Parathyroid adenoma (tissue), 2 donors: ENCODE measurements around the gene TSPAN18.

Source experiments
- H2AFZ ChIP-seq: fragments of 300-600 bp; sonication (generic); one replicate; pipeline ENCODE4 v1.7.0; 2017; ENCODE audit warnings: antibody characterized with exemption, mild to moderate bottlenecking
- H3K27ac ChIP-seq: fragments of 300-600 bp; sonication (generic); one replicate; pipeline ENCODE4 v1.7.0; 2017
- H3K27me3 ChIP-seq: fragments of 300-600 bp; sonication (generic); one replicate; pipeline ENCODE4 v1.7.0; 2017; ENCODE audit warnings: low read length; ENCODE audit not compliant: control insufficient read depth, insufficient read depth
- H3K36me3 ChIP-seq: fragments of 300-600 bp; sonication (generic); one replicate; pipeline ENCODE4 v1.7.0; 2017; ENCODE audit warnings: low read length; ENCODE audit not compliant: control insufficient read depth, insufficient read depth
- H3K4me1 ChIP-seq: fragments of 300-600 bp; sonication (generic); one replicate; pipeline ENCODE4 v1.7.0; 2017; ENCODE audit warnings: control low read depth
- H3K4me2 ChIP-seq: fragments of 300-600 bp; sonication (generic); one replicate; pipeline ENCODE4 v1.7.0; 2017; ENCODE audit warnings: low read length
- H3K4me3 ChIP-seq: fragments of 300-600 bp; sonication (generic); one replicate; pipeline ENCODE4 v1.7.0; 2017; ENCODE audit warnings: low read depth, low read length
- H3K79me2 ChIP-seq: fragments of 300-600 bp; sonication (generic); one replicate; pipeline ENCODE4 v1.7.0; 2017; ENCODE audit warnings: control low read depth
- H3K9ac ChIP-seq: fragments of 300-600 bp; sonication (generic); one replicate; pipeline ENCODE4 v1.7.0; 2017; ENCODE audit warnings: mild to moderate bottlenecking
- H3K9me3 ChIP-seq: fragments of 300-600 bp; sonication (generic); one replicate; pipeline ENCODE4 v1.7.0; 2017; ENCODE audit warnings: low read length; ENCODE audit not compliant: control insufficient read depth
- CTCF ChIP-seq: fragments of 300-600 bp; sonication (generic); IDR thresholded peaks from one replicate; pipeline ENCODE4 v1.7.0; 2017; ENCODE audit warnings: antibody characterized with exemption, mild to moderate bottlenecking
- donor health status: primary hyperparathyroidism.

TSPAN18 gene

GRCh38 chr11:44842220-44842619, 115.5 kb downstream of the TSPAN18 start:
- H3K9ac ChIP-seq = no peak overlapping the region
- H3K9me3 ChIP-seq = no peaks in the 10 kb centered on the region
- no peak overlapping the region for H2AFZ ChIP-seq
- H3K36me3 ChIP-seq = no peaks in the 10 kb centered on the region
- no peaks in the 10 kb centered on the region for H3K27me3 ChIP-seq
- no peak overlapping the region for H3K4me3 ChIP-seq
- H3K4me1 ChIP-seq = no peaks in the 10 kb centered on the region
- H3K79me2 ChIP-seq = no peaks in the 10 kb centered on the region
- H3K27ac ChIP-seq = no peak overlapping the region
- no peak for TF ChIP-seq CTCF
- no peak overlapping the region for H3K4me2 ChIP-seq

- no peaks in the 10 kb centered on the region for H3K27me3 ChIP-seq
- H3K4me1 ChIP-seq = no peaks in the 10 kb centered on the region
- H3K36me3 ChIP-seq = no peaks in the 10 kb centered on the region
- no peak overlapping the region for H2AFZ ChIP-seq
- no peaks in the 10 kb centered on the region for H3K9me3 ChIP-seq
- H3K9ac ChIP-seq = no peak overlapping the region
- no peak for TF ChIP-seq CTCF
- no peak overlapping the region for H3K27ac ChIP-seq
- no peaks in the 10 kb centered on the region for H3K79me2 ChIP-seq
- no peak overlapping the region for H3K4me3 ChIP-seq
- H3K4me2 ChIP-seq = no peak overlapping the region
These were observed 120.1 kb downstream of the TSPAN18 start for GRCh38 chr11:44846852-44847251.

- H3K4me1 ChIP-seq = no peaks in the 10 kb centered on the region
- H3K4me2 ChIP-seq = no peak overlapping the region
- no peak overlapping the region for H3K9ac ChIP-seq
- H3K9me3 ChIP-seq = no peaks in the 10 kb centered on the region
- no peak for TF ChIP-seq CTCF
- H3K36me3 ChIP-seq = no peaks in the 10 kb centered on the region
- H2AFZ ChIP-seq = no peak overlapping the region
- no peaks in the 10 kb centered on the region for H3K27me3 ChIP-seq
- no peak overlapping the region for H3K27ac ChIP-seq
- no peak overlapping the region for H3K4me3 ChIP-seq
- no peaks in the 10 kb centered on the region for H3K79me2 ChIP-seq
These were observed 120.6 kb downstream of the TSPAN18 start for GRCh38 chr11:44847316-44847715.

- Histone ChIP-seq H3K27me3 (no peaks in the 10 kb centered on the region), H3K79me2 (no peaks in the 10 kb centered on the region), H3K36me3 (no peaks in the 10 kb centered on the region), H3K4me1 (no peaks in the 10 kb centered on the region), H3K9ac (no peak overlapping the region), H3K4me2 (no peak overlapping the region), H2AFZ (no peak overlapping the region), H3K27ac (no peak overlapping the region), H3K9me3 (no peaks in the 10 kb centered on the region), H3K4me3 (no peak overlapping the region)
- no peak for TF ChIP-seq CTCF
These were observed 121.6 kb downstream of the TSPAN18 start for GRCh38 chr11:44848203-44848962.

GRCh38 chr11:44848963-44849350, 122.2 kb downstream of the TSPAN18 start:
- TF ChIP-seq CTCF = no peak
- no peak overlapping the region for H3K27ac ChIP-seq

More at GRCh38 chr11:44848963-44849350, 122.2 kb downstream of the TSPAN18 start:
- Histone ChIP-seq H3K4me1 (no peaks in the 10 kb centered on the region), H3K9ac (no peak overlapping the region), H3K36me3 (no peaks in the 10 kb centered on the region), H2AFZ (no peak overlapping the region), H3K27me3 (no peaks in the 10 kb centered on the region), H3K4me2 (no peak overlapping the region), H3K79me2 (no peaks in the 10 kb centered on the region), H3K9me3 (no peaks in the 10 kb centered on the region), H3K4me3 (no peak overlapping the region)
